ENCODE data around the gene MEF2D.

The MEF2D gene

GRCh38 chr1:156509424-156510034, 9.0 kb upstream of the MEF2D start:
- TF ChIP-seq, protein P1, sequence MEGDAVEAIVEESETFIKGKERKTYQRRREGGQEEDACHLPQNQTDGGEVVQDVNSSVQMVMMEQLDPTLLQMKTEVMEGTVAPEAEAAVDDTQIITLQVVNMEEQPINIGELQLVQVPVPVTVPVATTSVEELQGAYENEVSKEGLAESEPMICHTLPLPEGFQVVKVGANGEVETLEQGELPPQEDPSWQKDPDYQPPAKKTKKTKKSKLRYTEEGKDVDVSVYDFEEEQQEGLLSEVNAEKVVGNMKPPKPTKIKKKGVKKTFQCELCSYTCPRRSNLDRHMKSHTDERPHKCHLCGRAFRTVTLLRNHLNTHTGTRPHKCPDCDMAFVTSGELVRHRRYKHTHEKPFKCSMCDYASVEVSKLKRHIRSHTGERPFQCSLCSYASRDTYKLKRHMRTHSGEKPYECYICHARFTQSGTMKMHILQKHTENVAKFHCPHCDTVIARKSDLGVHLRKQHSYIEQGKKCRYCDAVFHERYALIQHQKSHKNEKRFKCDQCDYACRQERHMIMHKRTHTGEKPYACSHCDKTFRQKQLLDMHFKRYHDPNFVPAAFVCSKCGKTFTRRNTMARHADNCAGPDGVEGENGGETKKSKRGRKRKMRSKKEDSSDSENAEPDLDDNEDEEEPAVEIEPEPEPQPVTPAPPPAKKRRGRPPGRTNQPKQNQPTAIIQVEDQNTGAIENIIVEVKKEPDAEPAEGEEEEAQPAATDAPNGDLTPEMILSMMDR (IDR thresholded peaks at IDR 0.05; ENCODE audit: borderline replicate concordance, control extremely low read depth, extremely low read depth, insufficient read depth, missing control alignments): no peak
- in situ Hi-C loops (cut with MboI; ENCODE audit: low sequenced_read_pairs, unreplicated experiment): loop anchor here (10.0 kb wide), 1 partner anchor 55 kb away; no protein-coding TSS in a partner anchor
- no peak for DNase-seq (ENCODE audit: low spot score)

- TF ChIP-seq, protein P1 (IDR thresholded peaks at IDR 0.05; ENCODE audit: borderline replicate concordance, control extremely low read depth, extremely low read depth, insufficient read depth, missing control alignments): no peak
- in situ Hi-C loops (cut with MboI; ENCODE audit: low sequenced_read_pairs, unreplicated experiment): loop anchor here (10.0 kb wide), 1 partner anchor 56 kb away; no protein-coding TSS in a partner anchor
- DNase-seq (ENCODE audit: low spot score): no peak
Observed at GRCh38 chr1:156508955-156509234, 8.3 kb upstream of the MEF2D start.

DNA sequence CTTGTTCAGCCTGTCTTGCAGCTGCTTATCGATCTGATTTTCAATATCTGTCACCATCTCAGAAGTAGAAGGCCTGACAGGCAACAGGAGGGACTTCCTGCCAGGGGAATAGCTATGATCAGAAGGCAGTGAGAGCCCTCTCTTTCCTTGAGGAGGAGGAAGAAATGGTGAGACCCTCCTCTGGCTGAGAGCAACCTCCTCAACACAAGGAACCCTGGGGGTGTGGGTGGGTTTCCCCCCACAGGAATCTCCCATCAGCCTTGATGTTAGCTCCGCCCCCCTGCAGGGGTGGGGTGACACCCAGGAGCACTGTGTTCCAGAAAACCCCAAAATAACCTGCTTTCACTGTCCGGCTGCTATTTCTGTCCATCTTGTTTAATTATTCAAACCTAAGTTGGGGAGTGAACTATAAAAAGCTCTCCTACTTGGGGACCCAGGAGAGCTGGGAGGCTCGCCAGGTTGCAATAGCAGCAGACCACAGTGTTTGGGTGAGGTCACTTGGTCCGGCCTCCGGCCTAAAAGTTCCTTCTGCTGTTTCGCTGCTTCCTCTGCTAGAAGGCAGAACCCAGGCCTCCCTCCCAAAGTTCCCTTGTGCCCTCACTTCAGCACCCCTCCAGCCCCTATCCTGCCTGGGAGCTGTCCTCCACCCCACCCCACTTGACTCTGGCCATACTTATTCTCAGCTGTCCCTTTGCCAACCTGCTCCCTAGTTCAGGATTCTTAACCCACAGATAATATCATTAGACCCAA, 7.8 kb upstream of the MEF2D start:
- DNase-seq (ENCODE audit: low spot score): peak; percentile 73
- in situ Hi-C loops (cut with MboI; ENCODE audit: low sequenced_read_pairs, unreplicated experiment): loop anchor here (10.0 kb wide), 1 partner anchor 56 kb away; no protein-coding TSS in a partner anchor

GRCh38 chr1:156506450-156506849, 5.9 kb upstream of the MEF2D start:
- no peak for DNase-seq (ENCODE audit: low spot score)
- in situ Hi-C loops (cut with MboI; ENCODE audit: low sequenced_read_pairs, unreplicated experiment): loop anchor here (10.0 kb wide), 1 partner anchor 58 kb away; no protein-coding TSS in a partner anchor
- TF ChIP-seq, protein P1 (IDR thresholded peaks at IDR 0.05; ENCODE audit: borderline replicate concordance, control extremely low read depth, extremely low read depth, insufficient read depth, missing control alignments): no peak

More for the DNA sequence above, 7.8 kb upstream of the MEF2D start:
- TF ChIP-seq, protein P1 (IDR thresholded peaks at IDR 0.05; ENCODE audit: borderline replicate concordance, control extremely low read depth, extremely low read depth, insufficient read depth, missing control alignments): no peak

- DNase-seq (ENCODE audit: low spot score): no peak
- in situ Hi-C loops (cut with MboI; ENCODE audit: low sequenced_read_pairs, unreplicated experiment): loop anchor here (10.0 kb wide), 1 partner anchor 59 kb away; no protein-coding TSS in a partner anchor
- TF ChIP-seq, protein P1 (IDR thresholded peaks at IDR 0.05; ENCODE audit: borderline replicate concordance, control extremely low read depth, extremely low read depth, insufficient read depth, missing control alignments): no peak
Observed at GRCh38 chr1:156505679-156506298, 5.2 kb upstream of the MEF2D start.

GRCh38 chr1:156504821-156505678, 4.5 kb upstream of the MEF2D start:
- TF ChIP-seq, protein P1 (IDR thresholded peaks at IDR 0.05; ENCODE audit: borderline replicate concordance, control extremely low read depth, extremely low read depth, insufficient read depth, missing control alignments): no peak
- in situ Hi-C loops (cut with MboI; ENCODE audit: low sequenced_read_pairs, unreplicated experiment): loop anchor here (10.0 kb wide), 1 partner anchor 60 kb away; no protein-coding TSS in a partner anchor
- peak; percentile 90 for DNase-seq (ENCODE audit: low spot score)

Measured in GM13976 (cell line).